GM12878 (cell line): ENCODE data around the gene GNPTAB. TPM values are rescaled to one million over a fixed set of nuclear protein-coding genes. Genes with fewer than 3 reads are reported as not detected.

Experiments
- ATAC-seq: fragments of 200-7000 bp; cut with Tn5 transposase; 3 replicates; pipeline ENCODE4 v1.9.1; 2020; ENCODE audit warnings: mild to moderate bottlenecking, moderate library complexity
- BruUV-seq: library from RNA; stranded (reverse); fragments of 400-500 nt; replicated peaks from 2 replicates; lab custom pipeline; 2021; lab: Mats Ljungman, UMichigan
- CTCF ChIA-PET: fragments of 300-600 bp; sonication (Branson Sonifier 250); formaldehyde crosslinking; extraction: SDS; loops from one replicate; lab custom pipeline; 2021; ENCODE audit warnings: inconsistent platforms; lab: Yijun Ruan, JAX
- POLR2A ChIA-PET: fragments of 350-600 bp; formaldehyde crosslinking; extraction: SDS; loops from one replicate; lab custom pipeline; 2021; ENCODE audit warnings: inconsistent platforms; lab: Charles Lee
- RAD21 ChIA-PET: fragments of 300-600 bp; sonication (Branson Sonifier 250); formaldehyde crosslinking; loops from one replicate; lab custom pipeline; 2023; ENCODE audit warnings: antibody characterized with exemption; ENCODE audit not compliant: unreplicated experiment; lab: Charles Lee
- SMC1A ChIA-PET: fragments of 300-600 bp; sonication (Branson Sonifier 250); formaldehyde crosslinking; loops from one replicate; lab custom pipeline; 2023; ENCODE audit not compliant: unreplicated experiment, uncharacterized antibody; lab: Charles Lee
- DNase-seq: peaks from one replicate; pipeline ENCODE4 v3.0.0-alpha.2; 2011; ENCODE audit warnings: low read depth, low spot score
- FAIRE-seq: peaks from 3 replicates; lab custom pipeline; 2011; peaks lifted over from hg19 to GRCh38; lab: Jason Lieb, UNC
- H2AFZ ChIP-seq: 2 replicates; pipeline ENCODE4 v1.6.0; 2011; ENCODE audit warnings: low read depth, low read length, control low read depth; ENCODE audit not compliant: control insufficient read depth
- H3K27ac ChIP-seq: 2 replicates; pipeline ENCODE4 v1.5.1; 2011; ENCODE audit warnings: control low read depth; ENCODE audit not compliant: control insufficient read depth, insufficient read depth
- H3K27me3 ChIP-seq, 2 experiments: replicated peaks in 1 of 2; 2 replicates each; pipeline versions ENCODE4 v1.6.0 to v1.6.1; 2011; ENCODE audit warnings: low read length in 1 of 2; ENCODE audit not compliant: control insufficient read depth in 2 of 2, insufficient read depth in 2 of 2
- H3K36me3 ChIP-seq, 2 experiments: 2 replicates each; pipeline ENCODE4 v1.5.1; 2011; ENCODE audit warnings: low read length in 1 of 2; ENCODE audit not compliant: control insufficient read depth in 2 of 2, insufficient read depth in 2 of 2
- H3K4me1 ChIP-seq: 2 replicates; pipeline ENCODE4 v1.6.1; 2011; ENCODE audit warnings: mild to moderate bottlenecking, low read length, moderate library complexity, mixed read lengths; ENCODE audit not compliant: control insufficient read depth, insufficient read depth
- H3K4me2 ChIP-seq: 2 replicates; pipeline ENCODE4 v1.6.0; 2011; ENCODE audit warnings: control low read depth; ENCODE audit not compliant: control insufficient read depth, insufficient read depth
- H3K4me3 ChIP-seq: fragments of 200-600 bp; sonication (generic); 2 replicates; pipeline ENCODE4 v1.5.1; 2016
- H3K79me2 ChIP-seq: 2 replicates; pipeline ENCODE4 v1.6.0; 2011; ENCODE audit warnings: low read length; ENCODE audit not compliant: control insufficient read depth, insufficient read depth
- H3K9ac ChIP-seq: 2 replicates; pipeline ENCODE4 v1.8.0; 2011; ENCODE audit warnings: low read length, control low read depth, mixed read lengths; ENCODE audit not compliant: control insufficient read depth, insufficient read depth
- H3K9me3 ChIP-seq: replicated peaks from 3 replicates; pipeline ENCODE4 v1.5.1; 2011; ENCODE audit warnings: mild to moderate bottlenecking, low read length; ENCODE audit not compliant: control insufficient read depth, insufficient read depth
- H4K20me1 ChIP-seq: 2 replicates; pipeline ENCODE4 v1.6.0; 2011; ENCODE audit not compliant: control insufficient read depth, insufficient read depth
- ATF3 ChIP-seq: IDR thresholded peaks from 2 replicates; pipeline ENCODE4 v1.6.1; 2011; ENCODE audit warnings: low read depth, mild to moderate bottlenecking, low read length, moderate library complexity, borderline replicate concordance; ENCODE audit errors: extremely low read depth
- BACH1 ChIP-seq: fragments of 450-650 bp; IDR thresholded peaks from 2 replicates; pipeline ENCODE4 v1.6.1; 2017; ENCODE audit warnings: mild to moderate bottlenecking, borderline replicate concordance
- CBX3 ChIP-seq: fragments of 200-600 bp; sonication (generic); IDR thresholded peaks from 2 replicates; pipeline ENCODE4 v1.6.1; 2016; ENCODE audit warnings: low read depth, borderline replicate concordance
- CBX5 ChIP-seq: sonication (generic); IDR thresholded peaks from 2 replicates; pipeline ENCODE4 v1.6.1; 2016; ENCODE audit warnings: low read depth, moderate library complexity, mild to moderate bottlenecking, inconsistent platforms
- E2F8 ChIP-seq: fragments of 450-650 bp; IDR thresholded peaks from 2 replicates; pipeline ENCODE4 v1.6.1; 2018; ENCODE audit warnings: mild to moderate bottlenecking, low read depth, moderate library complexity; ENCODE audit not compliant: partially characterized antibody
- HCFC1 ChIP-seq: fragments of 150-350 bp; IDR thresholded peaks from 2 replicates; pipeline ENCODE4 v1.6.1; 2014; ENCODE audit warnings: low read length
- MEF2B ChIP-seq: fragments of 450-650 bp; IDR thresholded peaks from 2 replicates; pipeline ENCODE4 v1.6.1; 2018; ENCODE audit warnings: mild to moderate bottlenecking, moderate library complexity; ENCODE audit not compliant: partially characterized antibody, poor library complexity, severe bottlenecking
- NR2C1 ChIP-seq: fragments of 450-650 bp; IDR thresholded peaks from 2 replicates; pipeline ENCODE4 v1.6.1; 2017; ENCODE audit warnings: antibody characterized with exemption, mild to moderate bottlenecking, moderate library complexity
- PAX5 ChIP-seq: IDR thresholded peaks from 2 replicates; pipeline ENCODE4 v1.6.1; 2011; ENCODE audit warnings: low read depth, low read length, borderline replicate concordance
- RAD21 ChIP-seq: IDR thresholded peaks from 2 replicates; pipeline ENCODE4 v1.6.1; 2011; ENCODE audit warnings: mild to moderate bottlenecking, low read depth, low read length, moderate library complexity; ENCODE audit not compliant: insufficient read depth
- RELA ChIP-seq: fragments of 450-650 bp; IDR thresholded peaks from 2 replicates; pipeline ENCODE4 v1.8.0; 2014; ENCODE audit warnings: borderline replicate concordance; ENCODE audit not compliant: partially characterized antibody
- RUNX3 ChIP-seq: IDR thresholded peaks from 2 replicates; pipeline ENCODE4 v1.6.1; 2012; ENCODE audit warnings: low read length, inconsistent platforms
- SREBF2 ChIP-seq: IDR thresholded peaks from 2 replicates; pipeline ENCODE4 v1.6.1; 2012; ENCODE audit warnings: mild to moderate bottlenecking, low read length
- TAF1 ChIP-seq: IDR thresholded peaks from 2 replicates; pipeline ENCODE4 v1.6.1; 2011; ENCODE audit warnings: mild to moderate bottlenecking, low read depth, low read length, borderline replicate concordance
- TBL1XR1 ChIP-seq: IDR thresholded peaks from 2 replicates; pipeline ENCODE4 v1.6.1; 2012; ENCODE audit warnings: low read depth, low read length, improper control_type of control experiment
- ZNF207 ChIP-seq: fragments of 450-650 bp; IDR thresholded peaks from 2 replicates; pipeline ENCODE4 v1.6.1; 2014; ENCODE audit warnings: antibody characterized with exemption, mild to moderate bottlenecking, borderline replicate concordance
- ZNF384 ChIP-seq: IDR thresholded peaks from 2 replicates; pipeline ENCODE4 v1.6.1; 2012; ENCODE audit warnings: low read depth, mild to moderate bottlenecking, low read length, improper control_type of control experiment, borderline replicate concordance
- ZNF622 ChIP-seq: fragments of 450-650 bp; IDR thresholded peaks from 2 replicates; pipeline ENCODE4 v1.6.1; 2017; ENCODE audit warnings: mild to moderate bottlenecking, inconsistent platforms
- ZNF687 ChIP-seq: fragments of 450-650 bp; IDR thresholded peaks from 2 replicates; pipeline ENCODE4 v1.6.1; 2017; ENCODE audit warnings: mild to moderate bottlenecking, moderate library complexity
- WGBS: methylation state at CpG from one replicate; pipeline ENCODE4 v1.1.6; 2016; ENCODE audit warnings: low lambda C conversion rate; ENCODE audit not compliant: insufficient replicate concordance, insufficient coverage; ENCODE audit errors: missing lambda C conversion rate; 5-methylcytosine and 5-hydroxymethylcytosine counted together
- in situ Hi-C: fragments of 300-500 bp; cut with MboI; formaldehyde crosslinking; loops from 9 replicates; pipeline ENCODE4 v1.14.3; 2018; ENCODE audit warnings: mixed read lengths
- intact Hi-C: fragments of 100-400 bp; cut with micrococcal nuclease; formaldehyde crosslinking; loops from one replicate; pipeline ENCODE4 v1.14.2; 2022; ENCODE audit not compliant: unreplicated experiment
- polyA plus RNA-seq, 11 experiments: library from polyadenylated mRNA; depleted of rRNA in 4 of 11; unstranded in 6 of 11; stranded (reverse) in 5 of 11; fragments of >200 nt; fragmentation: Nextera tagmentation in 4 of 11; fragmentation: Illumina TruSeq in 1 of 11; extraction: Ambion mirVana in 4 of 11; extraction: Trizol in 1 of 11; gene quantifications; 1 replicate in 1 of 11; 2 replicates in 10 of 11; pipeline versions ENCODE4 v1.2.1 to v1.2.3, GENCODE V29; 2011 to 2016; ENCODE audit warnings: inconsistent platforms in 2 of 11, missing spikeins in 2 of 11, low read depth in 1 of 11
- total RNA-seq, 4 experiments: library from RNA; depleted of rRNA in 3 of 4; stranded (reverse); fragments of >200 nt in 3 of 4; fragmentation: Illumina TruSeq in 1 of 4; extraction: Trizol in 1 of 4; gene quantifications; 2 replicates each; pipeline versions ENCODE4 v1.2.1 to v1.2.3, GENCODE V29; 2013 to 2021

The GNPTAB gene
- total and polyA plus RNA-seq, 10 of the 15 experiments (the other 5 are each of a cell fraction or from before 2014, with no cell fraction given): 9.8 to 38.9 (median 35.3) TPM

GRCh38 chr12:101713059-101713682 is 117.6 kb downstream of the GNPTAB start:
- RAD21 ChIA-PET: no interaction called here
- Histone ChIP-seq H4K20me1 (peaks cover 4% of the 10 kb centered on the region; the same call in 1 of the 2 replicates), H3K27ac (no peak overlapping the region), H3K4me3 (no peak overlapping the region), H3K36me3 (no peaks in the 10 kb centered on the region), H2AFZ (no peak overlapping the region), H3K9ac (no peak overlapping the region), H3K27me3 (no peaks in the 10 kb centered on the region), H3K4me1 (no peaks in the 10 kb centered on the region), H3K9me3 (no peaks in the 10 kb centered on the region), H3K79me2 (no peaks in the 10 kb centered on the region), H3K4me2 (no peak overlapping the region)
- POLR2A ChIA-PET: no interaction called here
- BruUV-seq: no TSS peak
- SMC1A ChIA-PET: no interaction called here
- no peak for TF ChIP-seq NR2C1
- TF ChIP-seq ZNF687: no peak
- no peak for TF ChIP-seq TBL1XR1
- TF ChIP-seq RUNX3: no peak
- no peak for TF ChIP-seq PAX5
- TF ChIP-seq ZNF207: no peak
- no peak for TF ChIP-seq CBX5
- no peak for TF ChIP-seq E2F8
- TF ChIP-seq SREBF2: no peak
- TF ChIP-seq TAF1: no peak
- no peak for TF ChIP-seq RELA
- TF ChIP-seq CBX3: no peak
- no peak for TF ChIP-seq ZNF384
- TF ChIP-seq RAD21: no peak
- no peak for TF ChIP-seq HCFC1
- no peak for TF ChIP-seq ZNF622
- no peak for TF ChIP-seq MEF2B
- no peak for TF ChIP-seq ATF3
- TF ChIP-seq BACH1: no peak
- FAIRE-seq (no peak), DNase-seq (no peak), ATAC-seq (no peak)
- 99% methylated on average over 5 of the region's 5 CpGs for WGBS
- in situ Hi-C loops (no loop called here), intact Hi-C loops (no loop called here)
- CTCF ChIA-PET: interaction anchor here (1.2 kb wide), 1 partner anchor 13 kb away, joined by 3 read pairs; no protein-coding TSS in a partner anchor
